HAP-1 (cell line): ENCODE results near the gene COL16A1.
A peak's percentile ranks its signal among the peaks of the same experiment; 100 is the strongest.

Experiments used
- DNase-seq, 2 experiments: peaks; one replicate each; pipeline ENCODE4 v3.0.0-alpha.2; 2016 to 2020; ENCODE audit warnings: low spot score in 2 of 2
- H3K27me3 ChIP-seq: fragments of 250-450 bp; sonication (Bioruptor Pico); 2 replicates; pipeline ENCODE4 v1.5.1; 2020; ENCODE audit warnings: low read depth, mild to moderate bottlenecking, moderate library complexity
- H3K36me3 ChIP-seq: fragments of 250-450 bp; sonication (Bioruptor Pico); replicated peaks from 2 replicates; pipeline ENCODE4 v1.5.1; 2020; ENCODE audit warnings: mild to moderate bottlenecking
- H3K4me1 ChIP-seq: fragments of 250-450 bp; sonication (Bioruptor Pico); 2 replicates; pipeline ENCODE4 v1.5.1; 2020; ENCODE audit warnings: mild to moderate bottlenecking
- H3K4me3 ChIP-seq: fragments of 250-450 bp; sonication (Bioruptor Pico); 2 replicates; pipeline ENCODE4 v1.5.1; 2020; ENCODE audit warnings: mild to moderate bottlenecking, moderate library complexity
- H3K9me3 ChIP-seq: fragments of 250-450 bp; sonication (Bioruptor Pico); 2 replicates; pipeline ENCODE4 v1.5.1; 2020; ENCODE audit warnings: mild to moderate bottlenecking, moderate library complexity
- in situ Hi-C: fragments of 300-500 bp; cut with MboI; formaldehyde crosslinking; loops from 3 replicates; pipeline ENCODE4 v1.14.3; 2020; ENCODE audit warnings: low sequenced_read_pairs, inconsistent platforms, mixed read lengths

Gene COL16A1

DNA sequence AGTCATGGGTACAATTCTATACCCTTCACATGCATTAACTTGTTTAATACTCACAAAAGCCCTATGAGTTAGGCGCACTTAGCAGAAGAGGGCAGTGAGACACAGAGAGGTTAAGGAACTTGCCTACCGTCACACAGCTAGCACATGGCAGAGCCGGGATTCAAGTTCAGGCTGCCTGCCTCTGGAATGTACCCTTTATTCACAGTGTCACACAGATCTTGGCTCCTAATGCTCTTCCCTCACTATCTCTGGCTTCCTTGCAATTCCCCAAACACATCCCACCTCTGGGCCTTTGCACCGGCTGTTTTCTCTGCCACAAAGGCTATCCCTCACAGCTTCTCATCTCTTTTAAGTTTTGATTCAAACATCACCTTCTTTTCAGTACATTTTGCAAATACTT lies 25.1 kb downstream of the COL16A1 start:
- no peak for DNase-seq
- Histone ChIP-seq H3K27me3 (no peaks in the 10 kb centered on the region), H3K4me1 (peaks cover 4% of the 10 kb centered on the region), H3K36me3 (no peaks in the 10 kb centered on the region), H3K4me3 (no peak overlapping the region), H3K9me3 (no peaks in the 10 kb centered on the region)
- in situ Hi-C loops, result no loop called here

DNA sequence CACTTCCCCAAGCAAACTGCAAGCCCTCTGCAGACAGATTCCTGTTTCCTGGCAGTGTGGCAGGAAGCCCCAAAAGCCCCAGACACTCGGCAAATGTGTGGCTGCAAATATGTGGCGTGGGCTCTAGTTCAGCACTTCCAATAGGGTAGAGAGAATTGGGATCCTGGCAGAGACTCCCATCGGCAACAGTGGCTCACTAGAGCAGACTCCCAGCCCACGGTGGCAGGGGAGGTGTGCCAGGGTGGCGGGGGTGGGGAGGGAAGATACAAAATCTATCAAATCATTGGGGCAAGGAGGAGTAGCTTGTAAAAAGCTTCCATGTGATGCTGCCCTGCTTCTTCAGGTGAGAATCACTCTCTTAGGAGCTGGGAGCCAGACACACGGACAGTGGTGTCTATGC lies 25.9 kb downstream of the COL16A1 start:
- in situ Hi-C loops, result no loop called here
- H3K36me3 ChIP-seq, result no peaks in the 10 kb centered on the region
- no peaks in the 10 kb centered on the region for H3K9me3 ChIP-seq
- no peak overlapping the region for H3K4me3 ChIP-seq
- peaks cover 4% of the 10 kb centered on the region for H3K4me1 ChIP-seq
- no peaks in the 10 kb centered on the region for H3K27me3 ChIP-seq
- no peak for DNase-seq

DNA sequence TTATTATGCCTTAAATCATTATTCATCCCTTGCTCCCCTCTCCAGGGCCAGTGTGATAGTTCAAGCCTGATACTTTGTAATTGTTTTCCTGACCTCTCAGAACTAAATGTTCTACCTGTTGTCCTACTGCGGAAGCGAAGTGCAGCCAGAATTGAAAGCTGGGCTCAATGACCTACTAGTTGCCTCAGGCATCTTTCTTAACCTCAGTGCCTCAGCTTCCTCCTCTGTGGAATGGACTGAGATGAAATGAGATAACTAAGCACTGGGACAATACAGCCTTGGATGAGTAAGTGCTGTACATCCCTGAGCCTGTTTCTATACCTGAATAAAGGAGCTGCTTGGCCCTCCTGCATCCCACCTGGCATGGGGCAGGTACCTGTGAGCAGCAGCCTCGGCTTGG lies 26.4 kb downstream of the COL16A1 start:
- Histone ChIP-seq H3K4me3 (no peak overlapping the region), H3K36me3 (no peaks in the 10 kb centered on the region), H3K4me1 (peaks cover 4% of the 10 kb centered on the region), H3K27me3 (no peaks in the 10 kb centered on the region), H3K9me3 (no peaks in the 10 kb centered on the region)
- in situ Hi-C loops, result no loop called here
- DNase-seq, result no peak

DNA sequence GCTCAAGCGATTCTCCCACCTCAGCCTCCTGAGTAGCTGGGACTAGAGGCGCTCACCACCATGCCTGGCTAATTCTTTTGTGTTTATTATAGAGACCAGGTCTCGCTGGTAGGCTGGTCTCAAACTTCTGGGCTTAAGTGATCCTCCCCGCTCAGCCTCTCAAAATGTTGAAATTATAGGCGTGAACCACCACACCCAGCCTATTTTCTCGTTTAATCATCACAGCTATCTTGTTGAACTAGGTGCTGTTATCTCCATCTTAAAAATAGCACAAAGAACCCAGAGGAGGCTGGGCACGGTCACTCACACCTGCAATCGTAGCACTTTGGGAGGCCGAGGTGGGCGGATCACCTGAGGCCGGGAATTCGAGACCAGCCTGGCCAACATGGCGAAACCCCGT lies 28.1 kb downstream of the COL16A1 start:
- H3K4me3 ChIP-seq, result no peak overlapping the region
- in situ Hi-C loops, result no loop called here
- peaks cover 4% of the 10 kb centered on the region for H3K4me1 ChIP-seq
- H3K27me3 ChIP-seq, result peaks cover 1% of the 10 kb centered on the region; the same call in 1 of the 2 replicates
- no peak for DNase-seq
- H3K9me3 ChIP-seq, result no peaks in the 10 kb centered on the region
- no peaks in the 10 kb centered on the region for H3K36me3 ChIP-seq

DNA sequence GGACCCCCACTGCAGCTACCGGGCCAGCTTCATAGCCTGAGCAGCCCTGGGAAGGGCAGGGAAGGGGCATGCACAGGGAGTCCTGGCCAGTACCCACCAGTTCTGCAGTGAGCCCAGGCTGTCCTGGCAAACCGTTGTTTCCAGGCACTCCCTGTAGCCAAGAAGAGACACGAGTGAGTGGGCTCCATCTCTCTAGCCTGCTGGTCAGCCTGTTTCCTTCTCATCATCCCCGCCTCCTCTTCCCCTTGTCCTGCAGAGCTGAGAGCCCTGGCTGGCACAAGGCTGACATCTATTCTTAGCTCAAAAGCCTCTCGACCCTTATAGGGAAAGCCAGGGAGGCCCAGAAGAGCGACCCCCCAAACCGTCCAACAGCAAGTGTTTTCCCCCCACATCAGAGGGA lies 28.7 kb downstream of the COL16A1 start:
- Histone ChIP-seq H3K36me3 (no peaks in the 10 kb centered on the region), H3K4me3 (no peak overlapping the region), H3K27me3 (peaks cover 6% of the 10 kb centered on the region), H3K9me3 (no peaks in the 10 kb centered on the region), H3K4me1 (peaks cover 4% of the 10 kb centered on the region)
- in situ Hi-C loops, result no loop called here
- no peak for DNase-seq

DNA sequence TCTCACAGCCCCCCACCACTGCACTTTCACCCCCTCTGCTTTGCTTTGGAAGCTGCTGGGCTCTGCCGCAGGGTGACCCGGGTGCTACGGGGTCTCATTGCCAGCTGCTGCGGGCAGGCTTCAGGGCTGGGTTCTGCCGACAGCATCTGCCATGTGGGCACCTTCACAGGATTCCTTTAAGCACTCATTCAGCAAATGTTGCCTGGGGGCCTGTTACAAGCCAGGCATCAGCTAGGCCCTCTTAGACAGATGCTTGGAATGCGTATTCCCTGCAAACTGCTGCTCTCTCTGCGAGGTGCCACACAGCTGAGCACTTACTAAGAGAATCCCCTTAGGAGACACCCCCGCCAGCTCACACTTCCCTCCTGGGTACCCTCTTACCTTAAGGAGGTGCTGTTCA lies 29.2 kb downstream of the COL16A1 start:
- DNase-seq, result no peak
- Histone ChIP-seq H3K4me1 (peaks cover 4% of the 10 kb centered on the region), H3K36me3 (no peaks in the 10 kb centered on the region), H3K4me3 (no peak overlapping the region), H3K9me3 (no peaks in the 10 kb centered on the region), H3K27me3 (peaks cover 11% of the 10 kb centered on the region)
- in situ Hi-C loops, result no loop called here

DNA sequence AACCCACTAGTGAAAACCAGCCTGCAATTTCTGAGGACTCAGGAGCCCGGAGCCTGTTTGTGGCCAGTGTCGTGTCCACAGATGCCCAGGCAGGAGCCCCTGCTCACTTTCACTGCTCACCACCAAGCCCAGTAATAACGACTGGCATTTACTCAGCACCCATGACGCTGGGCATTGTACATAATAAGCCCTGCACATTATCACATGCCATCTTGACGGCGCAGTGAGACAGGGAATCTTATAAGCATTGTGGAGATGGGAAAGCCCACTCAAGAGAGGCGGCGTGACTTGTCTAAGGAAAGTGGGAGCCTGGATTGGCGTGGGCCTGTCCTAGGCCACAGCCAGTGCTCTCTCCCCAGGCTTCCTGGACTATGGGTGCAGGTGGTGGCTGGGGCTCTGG lies 30.4 kb downstream of the COL16A1 start:
- H3K27me3 ChIP-seq, result peaks cover 14% of the 10 kb centered on the region
- in situ Hi-C loops, result no loop called here
- no peaks in the 10 kb centered on the region for H3K9me3 ChIP-seq
- no peak for DNase-seq
- H3K4me1 ChIP-seq, result peaks cover 4% of the 10 kb centered on the region
- H3K4me3 ChIP-seq, result no peak overlapping the region
- no peaks in the 10 kb centered on the region for H3K36me3 ChIP-seq

DNA sequence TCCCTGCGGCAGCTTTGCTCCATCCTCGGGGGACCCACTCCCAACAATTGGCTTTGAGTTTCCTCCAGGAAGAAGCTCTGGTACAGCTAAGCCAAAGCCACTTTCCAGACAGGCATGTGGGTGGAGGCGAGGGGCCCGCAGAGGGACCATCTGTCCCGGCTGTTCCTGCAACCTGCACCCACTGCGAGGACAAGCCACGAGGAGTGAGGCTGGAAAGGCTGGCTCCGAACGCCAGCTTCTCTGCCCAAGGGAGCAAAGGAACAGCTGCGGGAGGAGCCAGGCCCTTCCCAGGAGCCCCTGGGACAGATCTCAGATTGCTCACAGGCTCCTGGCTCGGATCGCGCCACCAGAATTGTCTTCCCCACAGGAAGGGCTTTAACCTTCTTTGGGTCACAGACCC lies 30.8 kb downstream of the COL16A1 start:
- Histone ChIP-seq H3K4me3 (no peak overlapping the region), H3K4me1 (no peaks in the 10 kb centered on the region; the same call in 1 of the 2 replicates), H3K9me3 (no peaks in the 10 kb centered on the region), H3K36me3 (no peaks in the 10 kb centered on the region), H3K27me3 (peaks cover 16% of the 10 kb centered on the region)
- no peak for DNase-seq
- in situ Hi-C loops, result no loop called here

DNA sequence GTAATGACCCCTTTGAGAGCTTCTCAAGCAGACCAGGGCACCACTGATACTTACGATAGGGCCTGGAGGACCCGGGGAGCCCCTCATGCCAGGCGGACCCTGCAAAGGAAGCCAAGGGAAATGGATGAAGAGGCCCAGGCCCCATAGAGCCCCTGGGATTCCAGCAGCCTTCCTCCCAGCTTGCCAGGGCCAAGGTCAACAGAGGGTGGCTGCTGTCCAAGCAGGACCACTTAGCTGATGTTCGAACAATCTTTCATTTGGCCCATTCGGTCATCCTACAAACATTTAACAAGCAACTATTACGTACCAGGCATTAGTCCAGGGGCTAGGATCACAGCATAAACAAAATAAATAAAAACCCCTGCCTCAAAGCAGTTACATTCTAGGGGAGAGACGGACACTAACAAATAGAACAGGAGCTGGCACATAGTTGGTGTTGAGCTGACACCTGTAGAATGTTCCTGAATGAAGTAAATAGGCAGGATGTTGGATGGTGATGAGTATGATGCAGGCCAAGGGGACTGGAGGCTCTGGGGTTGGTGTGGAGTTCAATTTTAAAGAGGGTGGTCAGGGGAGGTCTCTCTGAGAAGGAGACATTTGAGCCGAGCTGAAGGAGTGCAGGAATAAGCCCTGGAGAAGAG lies 32.1 kb downstream of the COL16A1 start:
- Histone ChIP-seq H3K9me3 (no peaks in the 10 kb centered on the region), H3K4me1 (no peaks in the 10 kb centered on the region), H3K27me3 (peaks cover 16% of the 10 kb centered on the region), H3K36me3 (no peaks in the 10 kb centered on the region), H3K4me3 (no peak overlapping the region)
- no peak for DNase-seq
- in situ Hi-C loops, result no loop called here

DNA sequence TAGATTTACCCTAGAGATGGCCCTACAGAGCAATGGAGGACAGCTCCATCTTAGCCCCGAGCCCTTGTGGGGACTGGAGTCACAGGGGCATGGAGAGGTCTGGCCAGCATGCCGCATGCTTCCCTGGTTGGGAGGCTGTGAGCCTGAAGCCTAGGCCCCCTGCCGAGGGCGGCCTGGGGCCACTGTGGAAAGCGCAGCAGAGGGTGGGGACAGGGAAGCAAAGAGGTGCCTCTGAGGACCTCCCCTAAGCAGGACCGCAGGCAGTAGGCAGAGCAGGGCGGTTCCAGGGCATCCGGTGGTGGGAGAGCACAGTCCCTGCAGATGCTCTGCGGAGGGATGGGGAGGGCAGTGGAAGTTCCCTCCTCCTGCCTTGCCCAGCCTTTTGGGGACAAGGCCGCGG lies 32.7 kb downstream of the COL16A1 start:
- peaks cover 16% of the 10 kb centered on the region for H3K27me3 ChIP-seq
- H3K4me1 ChIP-seq, result no peaks in the 10 kb centered on the region
- in situ Hi-C loops, result no loop called here
- no peak overlapping the region for H3K4me3 ChIP-seq
- no peaks in the 10 kb centered on the region for H3K36me3 ChIP-seq
- no peak for DNase-seq
- no peaks in the 10 kb centered on the region for H3K9me3 ChIP-seq

DNA sequence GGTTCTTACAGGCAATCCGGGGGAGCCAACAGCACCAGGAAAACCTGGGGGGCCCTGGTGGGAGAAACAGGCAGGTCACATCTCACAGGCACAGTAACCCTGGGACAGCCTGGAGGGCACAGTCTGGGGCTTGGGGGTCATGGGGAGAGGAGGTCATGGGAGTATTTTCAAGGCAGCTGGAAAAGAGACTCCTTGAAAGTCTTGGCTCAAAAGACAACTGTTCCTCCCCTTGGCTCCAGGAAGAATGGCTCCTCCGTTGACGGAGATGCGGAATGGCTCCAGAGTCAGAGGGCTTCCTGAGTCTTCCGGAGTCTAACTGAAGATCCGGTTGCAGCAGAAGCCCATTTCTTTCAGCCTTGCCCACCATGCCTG lies 33.2 kb downstream of the COL16A1 start:
- Histone ChIP-seq H3K36me3 (no peaks in the 10 kb centered on the region), H3K9me3 (no peaks in the 10 kb centered on the region), H3K4me1 (no peaks in the 10 kb centered on the region), H3K4me3 (no peak overlapping the region), H3K27me3 (peaks cover 16% of the 10 kb centered on the region)
- in situ Hi-C loops, result no loop called here
- no peak for DNase-seq

DNA sequence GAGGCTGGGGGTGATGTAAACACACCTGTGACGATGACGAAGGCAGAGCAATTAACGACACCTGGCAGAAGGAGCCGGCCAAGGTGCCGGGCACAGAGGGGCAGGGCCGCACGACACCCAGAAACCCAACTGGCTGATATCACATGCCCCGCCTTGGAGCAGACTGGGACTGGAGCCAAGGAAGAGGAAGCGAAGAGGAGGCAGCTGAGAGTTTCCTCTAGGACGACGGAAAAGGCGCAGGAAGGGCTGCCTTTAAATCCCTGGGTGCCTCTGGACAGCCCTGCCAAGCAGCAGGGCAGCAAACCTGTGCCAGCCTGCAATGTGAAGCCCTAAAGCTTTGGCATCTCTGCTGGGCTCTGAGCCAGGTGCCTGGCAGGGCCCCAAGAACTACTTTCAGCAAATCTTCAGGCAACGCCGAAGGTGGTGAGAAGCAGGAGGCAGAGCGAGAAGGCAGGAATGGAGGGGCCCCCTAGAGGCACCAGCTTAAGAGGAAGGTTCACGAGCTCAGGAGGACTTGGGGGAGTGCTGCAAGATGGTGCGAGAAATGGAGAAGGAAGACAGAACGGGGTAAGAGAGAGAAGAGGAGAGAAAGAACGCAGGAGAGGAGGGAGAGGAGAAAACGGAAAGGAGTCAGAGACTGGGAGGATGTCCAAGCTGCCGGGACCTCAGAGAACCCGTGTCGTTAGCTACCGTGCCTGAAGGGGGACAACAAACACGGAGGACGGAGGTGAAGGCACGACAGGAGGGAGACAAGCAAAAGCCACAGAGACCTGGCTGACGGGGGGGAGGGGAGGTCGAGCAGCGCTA lies 33.8 kb downstream of the COL16A1 start:
- DNase-seq, result peak in 1 of 2 experiments; percentile 24
- peaks cover 16% of the 10 kb centered on the region for H3K27me3 ChIP-seq
- H3K9me3 ChIP-seq, result no peaks in the 10 kb centered on the region
- in situ Hi-C loops, result loop anchor here (10.0 kb wide), 2 partner anchors 295 to 395 kb away; no protein-coding TSS in a partner anchor
- H3K36me3 ChIP-seq, result no peaks in the 10 kb centered on the region
- H3K4me1 ChIP-seq, result no peaks in the 10 kb centered on the region
- no peak overlapping the region for H3K4me3 ChIP-seq

DNA sequence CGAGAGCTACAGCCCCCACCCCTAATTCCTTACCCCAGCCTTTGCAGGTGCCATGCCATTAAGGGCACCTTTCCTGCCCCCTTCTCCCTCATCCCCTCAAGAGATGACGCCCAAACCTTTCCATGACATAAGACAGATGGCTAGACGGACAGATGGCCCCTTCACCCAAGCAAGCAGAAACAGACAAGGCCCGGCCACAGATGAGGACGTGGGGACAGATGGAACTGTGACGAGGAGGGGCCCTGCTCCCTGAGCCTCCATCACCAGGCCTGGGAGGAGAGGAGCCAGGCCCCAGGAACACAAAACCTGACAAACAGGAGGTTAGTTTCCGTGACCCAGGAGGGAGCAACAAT lies 34.4 kb downstream of the COL16A1 start:
- in situ Hi-C loops, result loop anchor here (10.0 kb wide), 2 partner anchors 295 to 395 kb away; no protein-coding TSS in a partner anchor
- Histone ChIP-seq H3K36me3 (no peaks in the 10 kb centered on the region), H3K27me3 (peaks cover 16% of the 10 kb centered on the region), H3K4me1 (no peaks in the 10 kb centered on the region), H3K9me3 (no peaks in the 10 kb centered on the region), H3K4me3 (no peak overlapping the region)
- no peak for DNase-seq

DNA sequence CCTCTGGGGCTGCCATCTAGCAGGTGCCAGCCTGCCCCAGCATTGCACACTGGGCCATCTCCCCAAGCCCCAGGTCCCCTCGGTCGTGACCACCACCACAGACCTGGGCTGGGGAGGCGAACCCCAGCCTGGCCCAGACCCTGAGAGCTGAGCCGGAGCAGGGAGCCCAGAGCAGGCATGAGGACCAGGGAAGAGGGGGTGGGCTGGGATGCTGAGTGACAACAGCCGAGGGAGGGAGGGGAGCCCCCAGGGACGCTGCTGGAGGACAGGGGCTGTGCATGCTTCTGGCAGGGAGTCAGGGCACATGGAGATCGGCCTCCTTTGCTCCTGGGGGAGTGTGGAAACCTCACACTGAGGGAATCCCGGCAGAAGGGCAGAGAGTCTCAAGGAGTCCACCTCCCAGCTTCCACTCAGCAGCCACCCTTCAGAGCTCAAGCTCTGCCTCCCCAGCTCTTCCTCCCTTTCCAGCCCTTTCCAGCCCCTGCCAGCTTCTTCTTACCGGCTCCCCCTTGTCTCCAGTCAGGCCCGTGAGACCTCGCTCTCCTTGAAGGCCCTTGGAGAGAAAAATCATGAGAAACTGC lies 35.4 kb downstream of the COL16A1 start:
- no peak overlapping the region for H3K4me3 ChIP-seq
- in situ Hi-C loops, result loop anchor here (10.0 kb wide), 2 partner anchors 296 to 396 kb away; no protein-coding TSS in a partner anchor
- peaks cover 16% of the 10 kb centered on the region for H3K27me3 ChIP-seq
- no peaks in the 10 kb centered on the region for H3K4me1 ChIP-seq
- no peak for DNase-seq
- no peaks in the 10 kb centered on the region for H3K9me3 ChIP-seq
- no peaks in the 10 kb centered on the region for H3K36me3 ChIP-seq
